GM23338 (cell line): ENCODE results near the gene CBFA2T2. TPM values are rescaled to one million over a fixed set of nuclear protein-coding genes. Genes with fewer than 3 reads are reported as not detected.

Experiments
- ATAC-seq: fragments of 200-7000 bp; cut with Tn5 transposase; 3 replicates; pipeline ENCODE4 v1.9.1; 2020
- DNase-seq: peaks from one replicate; pipeline ENCODE4 v3.0.0-alpha.2; 2015; ENCODE audit warnings: low spot score
- H2AFZ ChIP-seq: fragments of 200-600 bp; sonication (generic); 2 replicates; pipeline ENCODE4 v1.8.0; 2016; ENCODE audit warnings: antibody characterized with exemption, mild to moderate bottlenecking, moderate library complexity
- H3F3A ChIP-seq: fragments of 200-600 bp; sonication (generic); replicated peaks from 2 replicates; pipeline ENCODE4 v1.8.0; 2017; ENCODE audit warnings: antibody characterized with exemption, mixed run types, low read depth
- H3K27ac ChIP-seq: fragments of 200-600 bp; sonication (generic); 2 replicates; pipeline ENCODE4 v1.6.1; 2016; ENCODE audit warnings: low read depth
- H3K27me3 ChIP-seq: fragments of 200-600 bp; sonication (generic); 2 replicates; pipeline ENCODE4 v1.8.0; 2016; ENCODE audit warnings: mild to moderate bottlenecking, mixed run types, moderate library complexity; ENCODE audit not compliant: insufficient read depth
- H3K36me3 ChIP-seq: fragments of 200-600 bp; sonication (generic); 2 replicates; pipeline ENCODE4 v1.8.0; 2016; ENCODE audit warnings: mild to moderate bottlenecking; ENCODE audit not compliant: insufficient read depth
- H3K4me1 ChIP-seq: fragments of 200-600 bp; sonication (generic); 2 replicates; pipeline ENCODE4 v1.8.0; 2016; ENCODE audit warnings: mild to moderate bottlenecking, moderate library complexity; ENCODE audit not compliant: insufficient read depth
- H3K4me2 ChIP-seq: fragments of 200-600 bp; sonication (generic); 2 replicates; pipeline ENCODE4 v1.7.1; 2017; ENCODE audit warnings: mixed run types
- H3K4me3 ChIP-seq: fragments of 200-600 bp; sonication (generic); 2 replicates; pipeline ENCODE4 v1.6.1; 2016; ENCODE audit warnings: mixed run types
- H3K79me2 ChIP-seq: fragments of 200-600 bp; sonication (generic); replicated peaks from 2 replicates; pipeline ENCODE4 v1.8.0; 2017; ENCODE audit warnings: mild to moderate bottlenecking; ENCODE audit not compliant: insufficient read depth
- H3K9me2 ChIP-seq: fragments of 200-600 bp; sonication (generic); 2 replicates; pipeline ENCODE4 v1.8.0; 2017; ENCODE audit not compliant: insufficient read depth
- H4K20me1 ChIP-seq: fragments of 200-600 bp; sonication (generic); replicated peaks from 2 replicates; pipeline ENCODE4 v1.8.0; 2017; ENCODE audit warnings: mild to moderate bottlenecking; ENCODE audit not compliant: insufficient read depth
- H3K27ac Mint-ChIP-seq: 2 replicates; pipeline ENCODE4 v1.8.0; 2020; ENCODE audit warnings: inconsistent platforms, mild to moderate bottlenecking, moderate library complexity, mixed read lengths
- H3K27me3 Mint-ChIP-seq: 3 replicates; pipeline ENCODE4 v1.8.0; 2022; ENCODE audit warnings: low read depth, mild to moderate bottlenecking, moderate library complexity, mixed read lengths, inconsistent platforms; ENCODE audit not compliant: insufficient read depth, poor library complexity
- H3K36me3 Mint-ChIP-seq: 3 replicates; pipeline ENCODE4 v1.8.0; 2021; ENCODE audit warnings: low read depth, mild to moderate bottlenecking, inconsistent platforms, moderate library complexity, mixed read lengths
- H3K4me1 Mint-ChIP-seq: 3 replicates; pipeline ENCODE4 v1.8.0; 2020; ENCODE audit warnings: mild to moderate bottlenecking, inconsistent platforms, mixed read lengths
- H3K4me3 Mint-ChIP-seq: 3 replicates; pipeline ENCODE4 v1.8.0; 2021; ENCODE audit warnings: moderate library complexity, mild to moderate bottlenecking, inconsistent platforms, mixed read lengths
- H3K9me3 Mint-ChIP-seq: 3 replicates; pipeline ENCODE4 v1.8.0; 2020; ENCODE audit warnings: moderate library complexity, mild to moderate bottlenecking, inconsistent platforms, mixed read lengths
- CREB1 ChIP-seq: fragments of 250-450 bp; sonication (Bioruptor Pico); IDR thresholded peaks from 2 replicates; pipeline ENCODE4 v1.5.0; 2020; ENCODE audit warnings: low read depth, mild to moderate bottlenecking, moderate library complexity
- EZH2 ChIP-seq: fragments of 200-600 bp; sonication (generic); IDR thresholded peaks from one replicate; pipeline ENCODE4 v1.8.0; 2017; ENCODE audit warnings: antibody characterized with exemption, mild to moderate bottlenecking, low read depth; ENCODE audit not compliant: unreplicated experiment
- EZH2phosphoT487 ChIP-seq: fragments of 200-600 bp; sonication (generic); IDR thresholded peaks from one replicate; pipeline ENCODE4 v1.8.1; 2018; ENCODE audit warnings: antibody characterized with exemption; ENCODE audit not compliant: unreplicated experiment
- JUNB ChIP-seq: IDR thresholded peaks from one replicate; pipeline ENCODE4 v1.6.1; 2016; ENCODE audit warnings: antibody characterized with exemption; ENCODE audit not compliant: unreplicated experiment
- NANOG ChIP-seq: IDR thresholded peaks from 2 replicates; pipeline ENCODE4 v1.6.1; 2016; ENCODE audit warnings: antibody characterized with exemption, borderline replicate concordance
- POLR2AphosphoS5 ChIP-seq: IDR thresholded peaks from 2 replicates; pipeline ENCODE4 v1.6.1; 2016; ENCODE audit warnings: antibody characterized with exemption, low read depth
- STAT1 ChIP-seq: IDR thresholded peaks from one replicate; pipeline ENCODE4 v1.6.1; 2016; ENCODE audit warnings: antibody characterized with exemption; ENCODE audit not compliant: unreplicated experiment
- ZNF331 ChIP-seq: fragments of 250-450 bp; sonication (Bioruptor Pico); IDR thresholded peaks from 2 replicates; pipeline ENCODE4 v1.5.0; 2020; ENCODE audit warnings: low read depth, mild to moderate bottlenecking, moderate library complexity
- polyA plus RNA-seq: library from polyadenylated mRNA; unstranded; fragments of >200 nt; fragmentation: Nextera tagmentation; extraction: Ambion mirVana; gene quantifications from 2 replicates; pipeline ENCODE4 v1.2.1, GENCODE V29; 2016
- total RNA-seq: library from RNA; depleted of rRNA; stranded (reverse); fragments of >200 nt; shearing (Covaris generic); gene quantifications from 2 replicates; pipeline ENCODE4 v1.2.3, GENCODE V29; 2014
- TF ChIP-seq, protein P1 (sequence below): IDR thresholded peaks from one replicate; pipeline ENCODE4 v1.6.1; 2018; ENCODE audit warnings: antibody characterized with exemption; ENCODE audit not compliant: unreplicated experiment
- TF ChIP-seq, protein P2 (sequence below), 2 experiments: fragments of 200-600 bp in 1 of 2; sonication (generic) in 1 of 2; conservative IDR thresholded peaks; 2 replicates each; pipeline versions ENCODE4 v1.5.1 to v1.6.1; 2016 to 2017; ENCODE audit warnings: antibody characterized with exemption in 2 of 2, low read depth in 2 of 2, mild to moderate bottlenecking in 2 of 2, moderate library complexity in 1 of 2

The CBFA2T2 gene
- total and polyA plus RNA-seq, 2 experiments from 2014 or later, result 12.7 to 15.8 TPM

DNA sequence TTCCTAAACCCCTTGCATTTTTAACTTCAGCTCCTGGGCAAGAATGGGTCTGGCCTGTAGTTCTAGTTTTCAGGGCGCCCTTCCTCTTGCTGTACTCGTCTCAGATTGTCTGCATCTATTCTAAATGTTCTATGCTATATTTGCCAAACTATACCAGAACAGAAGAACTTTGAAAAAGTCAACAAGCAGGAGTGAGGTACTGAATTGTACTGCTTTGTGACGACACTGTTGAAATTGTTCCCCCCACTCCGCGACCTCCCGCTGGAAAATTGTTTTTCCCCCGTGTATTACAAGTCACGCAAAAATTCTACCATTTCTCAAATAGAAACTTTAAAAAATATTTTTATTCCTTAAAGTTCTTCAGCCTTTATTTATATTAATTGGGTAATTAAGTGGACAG lies 73.9 kb downstream of the CBFA2T2 start (continued):
- TF ChIP-seq JUNB (no peak), ZNF331 (CRISPR knock-in tag) (no peak), NANOG (no peak), STAT1 (no peak), POLR2AphosphoS5 (no peak)
- TF ChIP-seq, protein P1, sequence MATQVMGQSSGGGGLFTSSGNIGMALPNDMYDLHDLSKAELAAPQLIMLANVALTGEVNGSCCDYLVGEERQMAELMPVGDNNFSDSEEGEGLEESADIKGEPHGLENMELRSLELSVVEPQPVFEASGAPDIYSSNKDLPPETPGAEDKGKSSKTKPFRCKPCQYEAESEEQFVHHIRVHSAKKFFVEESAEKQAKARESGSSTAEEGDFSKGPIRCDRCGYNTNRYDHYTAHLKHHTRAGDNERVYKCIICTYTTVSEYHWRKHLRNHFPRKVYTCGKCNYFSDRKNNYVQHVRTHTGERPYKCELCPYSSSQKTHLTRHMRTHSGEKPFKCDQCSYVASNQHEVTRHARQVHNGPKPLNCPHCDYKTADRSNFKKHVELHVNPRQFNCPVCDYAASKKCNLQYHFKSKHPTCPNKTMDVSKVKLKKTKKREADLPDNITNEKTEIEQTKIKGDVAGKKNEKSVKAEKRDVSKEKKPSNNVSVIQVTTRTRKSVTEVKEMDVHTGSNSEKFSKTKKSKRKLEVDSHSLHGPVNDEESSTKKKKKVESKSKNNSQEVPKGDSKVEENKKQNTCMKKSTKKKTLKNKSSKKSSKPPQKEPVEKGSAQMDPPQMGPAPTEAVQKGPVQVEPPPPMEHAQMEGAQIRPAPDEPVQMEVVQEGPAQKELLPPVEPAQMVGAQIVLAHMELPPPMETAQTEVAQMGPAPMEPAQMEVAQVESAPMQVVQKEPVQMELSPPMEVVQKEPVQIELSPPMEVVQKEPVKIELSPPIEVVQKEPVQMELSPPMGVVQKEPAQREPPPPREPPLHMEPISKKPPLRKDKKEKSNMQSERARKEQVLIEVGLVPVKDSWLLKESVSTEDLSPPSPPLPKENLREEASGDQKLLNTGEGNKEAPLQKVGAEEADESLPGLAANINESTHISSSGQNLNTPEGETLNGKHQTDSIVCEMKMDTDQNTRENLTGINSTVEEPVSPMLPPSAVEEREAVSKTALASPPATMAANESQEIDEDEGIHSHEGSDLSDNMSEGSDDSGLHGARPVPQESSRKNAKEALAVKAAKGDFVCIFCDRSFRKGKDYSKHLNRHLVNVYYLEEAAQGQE, result no peak

DNA sequence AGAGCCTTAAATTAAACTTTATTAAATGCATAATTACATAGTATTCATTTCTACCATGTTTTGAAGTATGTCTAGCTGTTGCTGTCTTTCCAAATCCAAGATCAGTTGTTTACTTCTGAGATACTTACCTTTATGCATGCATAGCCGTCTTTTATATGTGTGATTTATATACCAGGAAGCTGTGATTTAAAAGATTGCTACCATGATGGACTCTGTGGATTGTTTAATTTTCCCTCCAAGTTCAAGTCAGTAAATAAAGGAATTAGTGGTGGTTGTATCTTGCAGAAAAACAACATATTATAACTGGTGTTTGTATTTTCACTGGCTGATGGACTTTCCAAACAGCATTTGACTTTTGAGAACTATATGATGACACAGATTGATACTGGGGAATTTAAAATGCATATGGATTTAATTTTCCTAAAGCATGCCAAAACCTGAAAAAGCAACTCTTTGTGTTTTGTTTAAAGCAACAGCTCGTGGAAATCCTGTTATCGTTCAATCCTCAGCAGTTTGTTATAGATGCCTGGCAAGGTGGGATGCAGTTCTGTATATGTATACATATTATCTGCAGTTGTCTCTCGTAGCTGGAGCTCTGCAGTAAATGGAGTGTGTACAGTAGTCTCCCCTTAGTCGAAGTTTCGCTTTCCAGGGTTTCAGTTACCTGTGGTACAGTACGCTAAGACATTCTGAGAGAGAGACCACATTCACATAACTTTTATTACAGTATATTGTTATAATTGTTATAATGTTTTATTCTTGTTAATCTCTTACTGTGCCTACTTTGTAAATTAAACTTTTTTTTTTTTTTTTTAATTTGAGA lies 77.1 kb downstream of the CBFA2T2 start:
- Histone ChIP-seq H3K4me2 (no peak overlapping the region), H3K27me3 (peaks cover 34% of the 10 kb centered on the region), H3K4me1 (peaks cover 33% of the 10 kb centered on the region), H3K27ac (no peak overlapping the region), H2AFZ (no peak overlapping the region), H3K36me3 (no peaks in the 10 kb centered on the region), H3K4me3 (no peak overlapping the region), H4K20me1 (peaks cover 6% of the 10 kb centered on the region; the same call in 1 of the 2 replicates), H3K9me2 (no peaks in the 10 kb centered on the region), H3K79me2 (no peaks in the 10 kb centered on the region), H3F3A (no peaks in the 10 kb centered on the region)
- Mint-ChIP-seq H3K4me3 (no peak overlapping the region), H3K36me3 (no peaks in the 10 kb centered on the region), H3K4me1 (peaks cover 47% of the 10 kb centered on the region), H3K27ac (no peak overlapping the region), H3K9me3 (no peaks in the 10 kb centered on the region), H3K27me3 (peaks cover 25% of the 10 kb centered on the region)
- ATAC-seq, result no peak
- DNase-seq, result no peak
- TF ChIP-seq CREB1 (CRISPR knock-in tag) (no peak), EZH2 (no peak), ZNF331 (CRISPR knock-in tag) (no peak), EZH2phosphoT487 (no peak)
- TF ChIP-seq, protein P1, result no peak
- TF ChIP-seq, protein P2, sequence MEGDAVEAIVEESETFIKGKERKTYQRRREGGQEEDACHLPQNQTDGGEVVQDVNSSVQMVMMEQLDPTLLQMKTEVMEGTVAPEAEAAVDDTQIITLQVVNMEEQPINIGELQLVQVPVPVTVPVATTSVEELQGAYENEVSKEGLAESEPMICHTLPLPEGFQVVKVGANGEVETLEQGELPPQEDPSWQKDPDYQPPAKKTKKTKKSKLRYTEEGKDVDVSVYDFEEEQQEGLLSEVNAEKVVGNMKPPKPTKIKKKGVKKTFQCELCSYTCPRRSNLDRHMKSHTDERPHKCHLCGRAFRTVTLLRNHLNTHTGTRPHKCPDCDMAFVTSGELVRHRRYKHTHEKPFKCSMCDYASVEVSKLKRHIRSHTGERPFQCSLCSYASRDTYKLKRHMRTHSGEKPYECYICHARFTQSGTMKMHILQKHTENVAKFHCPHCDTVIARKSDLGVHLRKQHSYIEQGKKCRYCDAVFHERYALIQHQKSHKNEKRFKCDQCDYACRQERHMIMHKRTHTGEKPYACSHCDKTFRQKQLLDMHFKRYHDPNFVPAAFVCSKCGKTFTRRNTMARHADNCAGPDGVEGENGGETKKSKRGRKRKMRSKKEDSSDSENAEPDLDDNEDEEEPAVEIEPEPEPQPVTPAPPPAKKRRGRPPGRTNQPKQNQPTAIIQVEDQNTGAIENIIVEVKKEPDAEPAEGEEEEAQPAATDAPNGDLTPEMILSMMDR (conservative IDR thresholded peaks at IDR 0.05; ENCODE audit: low read depth in 2 of 2), result no peak
